Measurements from ENCODE around the gene MYPN.

- TF ChIP-seq, protein P1, sequence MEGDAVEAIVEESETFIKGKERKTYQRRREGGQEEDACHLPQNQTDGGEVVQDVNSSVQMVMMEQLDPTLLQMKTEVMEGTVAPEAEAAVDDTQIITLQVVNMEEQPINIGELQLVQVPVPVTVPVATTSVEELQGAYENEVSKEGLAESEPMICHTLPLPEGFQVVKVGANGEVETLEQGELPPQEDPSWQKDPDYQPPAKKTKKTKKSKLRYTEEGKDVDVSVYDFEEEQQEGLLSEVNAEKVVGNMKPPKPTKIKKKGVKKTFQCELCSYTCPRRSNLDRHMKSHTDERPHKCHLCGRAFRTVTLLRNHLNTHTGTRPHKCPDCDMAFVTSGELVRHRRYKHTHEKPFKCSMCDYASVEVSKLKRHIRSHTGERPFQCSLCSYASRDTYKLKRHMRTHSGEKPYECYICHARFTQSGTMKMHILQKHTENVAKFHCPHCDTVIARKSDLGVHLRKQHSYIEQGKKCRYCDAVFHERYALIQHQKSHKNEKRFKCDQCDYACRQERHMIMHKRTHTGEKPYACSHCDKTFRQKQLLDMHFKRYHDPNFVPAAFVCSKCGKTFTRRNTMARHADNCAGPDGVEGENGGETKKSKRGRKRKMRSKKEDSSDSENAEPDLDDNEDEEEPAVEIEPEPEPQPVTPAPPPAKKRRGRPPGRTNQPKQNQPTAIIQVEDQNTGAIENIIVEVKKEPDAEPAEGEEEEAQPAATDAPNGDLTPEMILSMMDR (conservative IDR thresholded peaks at IDR 0.05; ENCODE audit: low read depth, low read length), result no peak
- no peak for TF ChIP-seq EZH2 (IDR thresholded peaks at IDR 0.05; ENCODE audit: low read length, unreplicated experiment)
- no peak for TF ChIP-seq EZH2phosphoT487 (IDR thresholded peaks at IDR 0.05; ENCODE audit: borderline replicate concordance, low read length)
Measured at GRCh38 chr10:68180490-68180889, 71.2 kb downstream of the MYPN start.

Data from PC-3 (cell line).